HG03060 (cell line): ENCODE data around the gene CHAMP1.
"Not testable (repeated sequence)": the region's sequence is repeated elsewhere in the genome, so short reads cannot be mapped to it uniquely, and the experiment has no call there.

ENCODE experiments used
- ATAC-seq: cut with Tn5 transposase; IDR thresholded peaks from one replicate; pipeline ENCODE4 v1.9.1; 2021; ENCODE audit warnings: low read depth, moderate number of reproducible peaks; ENCODE audit not compliant: unreplicated experiment

CHAMP1 gene

DNA sequence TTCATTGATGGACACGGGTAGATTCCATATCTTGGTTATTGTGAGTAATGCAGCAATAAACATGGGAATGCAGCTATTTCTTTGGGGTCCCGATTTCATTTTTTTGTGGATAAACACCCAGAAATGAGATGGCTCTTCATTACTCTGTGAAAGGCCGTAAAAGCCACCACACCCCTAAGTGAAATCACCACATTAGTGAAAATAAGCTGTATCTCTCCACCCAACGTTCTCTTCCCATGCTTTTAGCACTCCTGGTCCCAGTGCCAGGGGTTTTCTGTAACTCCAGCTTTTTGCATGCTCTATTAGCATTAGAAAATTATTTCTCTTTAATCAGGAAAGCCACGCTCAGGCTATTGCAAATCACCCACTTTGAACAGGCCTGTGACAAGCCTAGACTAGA lies 15.8 kb downstream of the CHAMP1 start:
- ATAC-seq = no peak

DNA sequence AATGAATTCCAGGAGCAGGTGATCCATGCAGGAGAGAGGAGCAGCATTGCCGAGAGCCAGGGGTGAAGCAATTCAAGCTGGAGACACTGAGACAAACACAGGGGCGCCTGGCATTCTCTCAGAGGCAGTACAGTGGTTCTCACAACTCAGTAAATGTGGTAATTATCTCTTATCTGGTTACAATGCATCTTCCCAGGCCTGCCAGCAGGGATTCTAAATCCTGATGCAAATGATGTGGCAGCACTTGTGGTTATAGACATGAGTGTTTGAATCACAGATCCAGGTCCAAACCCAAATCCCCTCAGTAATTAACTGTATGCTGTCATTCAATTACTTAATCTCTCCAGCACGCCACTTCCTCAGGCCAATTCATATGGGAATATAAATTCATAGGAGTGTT lies 19.6 kb downstream of the CHAMP1 start:
- not testable (repeated sequence) for ATAC-seq

DNA sequence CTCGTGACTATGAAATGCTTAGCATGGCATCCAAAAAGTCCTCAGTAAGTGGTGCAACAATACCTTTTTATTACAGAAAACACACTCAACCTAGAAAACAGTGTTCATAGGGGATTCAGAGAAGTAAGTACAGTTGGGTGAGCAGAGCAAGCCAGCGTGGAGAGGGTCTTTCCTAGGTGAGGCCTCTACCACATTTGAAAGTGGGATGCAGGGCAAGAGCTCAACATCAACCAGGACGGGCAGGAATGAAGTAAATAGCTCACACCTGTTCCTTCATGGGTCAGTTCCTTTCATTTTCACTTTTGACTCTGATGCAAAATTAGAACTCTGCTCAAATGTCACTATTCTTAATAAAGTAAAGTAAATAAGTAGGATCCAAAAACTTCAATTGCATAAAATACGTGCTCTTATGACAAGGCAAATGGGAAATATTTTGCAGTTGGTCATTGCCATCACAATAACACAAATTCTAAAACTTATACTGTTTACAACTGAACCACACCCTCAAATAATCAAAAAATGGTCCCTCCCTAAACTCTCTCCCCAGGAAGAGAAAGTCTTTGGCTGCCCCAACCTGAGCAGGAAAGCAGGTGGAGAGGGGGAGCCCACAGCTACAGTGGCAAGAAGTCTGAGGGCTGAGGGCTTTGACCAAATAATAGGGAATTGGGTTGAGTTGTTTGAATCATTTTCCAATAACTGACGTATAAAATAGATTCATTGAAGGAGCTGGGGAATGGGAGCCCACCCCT lies 20.2 kb downstream of the CHAMP1 start:
- no peak for ATAC-seq

DNA sequence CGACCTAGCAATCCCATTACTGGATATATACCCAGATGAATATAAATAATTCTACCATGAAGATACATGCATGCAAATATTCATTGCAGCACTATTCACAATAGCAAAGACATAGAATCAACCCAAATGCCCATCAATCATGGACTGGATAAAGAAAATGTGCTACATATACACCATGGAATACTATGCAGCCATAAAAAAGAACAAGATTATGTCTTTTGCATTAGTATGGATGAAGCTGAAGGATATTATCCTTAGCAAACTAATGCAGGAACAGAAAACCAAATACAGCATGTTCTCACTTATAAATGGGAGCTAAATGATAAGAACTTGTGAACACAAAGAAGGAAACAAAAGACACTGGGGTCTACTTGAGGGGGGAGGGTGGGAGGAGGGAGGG lies 22.2 kb downstream of the CHAMP1 start:
- ATAC-seq = not testable (repeated sequence)

DNA sequence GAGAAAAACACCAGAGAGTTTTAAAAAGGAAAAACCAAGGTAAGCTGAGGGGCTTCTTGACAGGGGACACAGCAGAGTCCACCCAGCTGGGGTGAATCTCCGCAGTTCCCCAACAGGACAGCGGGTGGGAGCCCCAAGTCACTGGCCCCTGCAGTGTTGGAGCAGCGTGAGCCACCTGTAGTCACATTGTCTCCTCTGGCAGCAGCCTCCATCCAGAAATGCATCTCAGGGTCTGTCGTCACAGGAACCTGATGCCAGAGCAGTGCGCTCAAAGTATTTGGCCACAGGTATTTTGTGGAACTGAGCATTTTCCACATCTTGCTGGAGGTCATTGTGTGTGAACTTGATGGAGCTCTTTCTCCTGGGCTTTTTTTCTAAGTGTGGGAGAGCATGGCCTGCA lies 24.7 kb downstream of the CHAMP1 start:
- ATAC-seq = no peak

DNA sequence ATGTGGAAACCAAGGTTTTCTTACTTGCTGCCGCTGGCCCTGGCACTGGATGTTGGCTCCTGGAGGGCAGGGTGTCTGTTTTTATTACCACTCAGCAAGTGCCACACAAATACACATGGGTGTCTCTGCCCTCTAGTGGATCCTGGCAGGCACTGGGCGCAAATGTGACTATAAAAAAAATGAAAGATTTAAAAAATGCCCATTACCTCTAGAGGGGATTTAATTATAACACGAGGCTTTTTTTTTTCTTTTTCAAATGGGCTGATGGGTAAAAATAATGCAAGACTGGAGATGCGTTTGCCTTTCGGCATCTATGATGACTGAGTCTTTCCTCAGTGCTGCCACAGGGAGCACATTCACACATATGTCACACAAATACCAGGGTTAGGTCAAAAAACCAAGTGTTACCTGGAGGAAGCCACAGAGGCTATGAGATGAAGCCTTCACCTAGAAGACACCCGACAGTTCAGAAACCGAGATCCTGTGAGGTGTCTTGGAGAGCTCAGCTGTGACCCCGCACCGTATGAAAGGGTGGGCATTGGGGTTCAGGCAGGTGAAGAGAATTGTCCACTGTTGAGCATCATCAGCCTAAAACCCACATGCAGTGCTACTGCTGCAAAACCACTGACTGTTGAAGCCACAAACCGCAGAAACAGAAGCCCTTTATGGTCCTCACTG lies 25.7 kb downstream of the CHAMP1 start:
- ATAC-seq = no peak

DNA sequence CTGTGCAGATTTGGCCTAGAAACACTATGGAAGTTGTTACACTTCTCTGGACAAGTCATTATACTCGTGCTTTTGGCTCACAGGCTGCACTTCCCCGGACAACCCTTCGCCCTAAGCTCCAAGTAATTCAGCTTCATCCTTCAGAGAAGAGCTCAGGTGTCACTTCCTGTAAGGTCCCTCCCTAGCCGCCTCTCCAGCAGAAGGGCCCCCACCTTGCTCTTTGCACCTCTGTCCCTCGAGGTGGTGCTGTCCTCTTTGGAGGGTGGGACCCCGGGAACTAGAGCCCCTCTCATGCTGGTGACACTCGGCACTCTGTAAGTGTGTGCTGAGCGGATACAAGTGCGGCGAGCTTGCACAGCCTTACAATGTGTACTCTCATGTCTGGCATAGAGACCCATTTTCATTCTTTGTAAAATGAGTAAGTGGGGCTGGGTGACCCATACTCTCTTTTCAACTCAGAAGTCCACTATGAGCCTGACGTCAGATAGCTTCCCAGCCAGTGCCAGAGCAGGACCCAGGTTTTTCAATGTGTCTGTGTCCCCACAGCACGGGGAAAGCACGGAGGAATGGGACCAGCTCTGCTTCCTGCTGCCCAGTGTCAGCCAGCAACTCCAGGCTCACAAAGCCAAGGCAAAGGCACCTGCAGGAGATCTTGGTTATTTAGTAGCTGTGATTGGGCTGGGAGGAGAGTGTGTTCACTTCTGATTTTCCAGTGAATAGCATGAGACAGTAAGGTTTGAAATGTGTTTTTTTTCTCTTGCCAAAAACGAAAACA lies 26.9 kb downstream of the CHAMP1 start:
- ATAC-seq = no peak

DNA sequence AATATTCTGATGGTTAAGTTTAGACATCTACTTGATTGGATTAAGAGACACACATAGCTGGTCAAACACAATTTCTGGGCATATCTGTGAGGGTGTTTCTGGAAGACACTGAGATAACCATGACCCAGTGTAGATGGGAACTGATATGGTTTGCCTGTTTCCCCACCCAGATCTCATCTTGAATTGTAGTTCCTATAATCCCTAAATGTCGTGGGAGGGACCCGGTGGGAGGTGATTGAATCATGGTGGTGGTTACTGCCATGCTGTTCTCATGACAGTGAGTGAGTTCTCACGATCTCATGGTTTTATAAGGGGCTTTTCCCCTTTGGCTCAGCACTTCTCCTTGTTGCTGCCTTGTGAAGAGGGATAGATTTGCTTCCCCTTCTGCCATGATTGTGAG lies 33.0 kb downstream of the CHAMP1 start:
- not testable (repeated sequence) for ATAC-seq

DNA sequence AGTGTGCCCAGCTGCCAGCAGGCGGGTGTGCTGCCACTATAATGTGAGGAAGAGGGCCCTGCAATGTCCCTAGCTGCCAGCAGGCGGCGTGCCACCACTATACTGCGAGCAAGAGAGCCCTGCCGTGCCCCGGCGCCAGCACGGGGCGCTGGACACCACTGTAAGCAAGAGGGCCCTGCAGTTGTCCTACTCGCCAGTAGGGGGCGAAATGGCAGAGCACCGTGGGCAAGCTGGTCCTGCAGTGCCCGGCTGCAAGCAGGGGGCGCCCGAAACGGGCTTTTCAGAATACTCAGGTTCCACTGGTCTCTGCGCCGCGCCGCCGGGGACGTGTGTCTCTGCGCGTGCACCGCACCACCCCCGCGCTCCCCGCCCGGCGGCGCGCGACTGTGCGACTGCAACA lies 38.5 kb downstream of the CHAMP1 start:
- not testable (repeated sequence) for ATAC-seq

DNA sequence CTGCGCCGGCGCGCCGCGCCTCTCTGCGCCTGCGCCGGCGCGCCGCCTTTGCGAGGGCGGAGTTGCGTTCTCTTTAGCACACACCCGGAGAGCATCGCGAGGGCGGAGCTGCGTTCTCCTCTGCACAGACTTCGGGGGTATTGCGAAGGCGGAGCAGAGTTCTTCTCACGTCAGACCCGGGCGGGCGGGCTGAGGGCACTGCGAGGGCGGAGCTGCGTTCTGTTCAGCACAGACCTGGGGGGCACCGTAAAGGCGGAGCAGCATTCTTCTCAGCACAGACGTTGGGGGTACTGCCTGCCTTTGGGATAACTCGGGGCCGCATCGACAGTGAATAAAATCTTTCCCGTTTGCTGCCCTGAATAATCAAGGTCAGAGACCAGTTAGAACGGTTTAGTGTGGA lies 39.1 kb downstream of the CHAMP1 start:
- ATAC-seq = not testable (repeated sequence)
